Stomach smooth muscle (tissue), 2 donors: ENCODE measurements around the gene NPY.
"Not testable (repeated sequence)": the region's sequence is repeated elsewhere in the genome, so short reads cannot be mapped to it uniquely, and the experiment has no call there.

Source experiments
- H3K27ac ChIP-seq: one replicate; pipeline ENCODE4 v1.7.0; 2013; ENCODE audit warnings: mild to moderate bottlenecking, low read length, inconsistent platforms
- H3K27me3 ChIP-seq, 2 donors: one replicate each; pipeline ENCODE4 v1.7.0; 2013; ENCODE audit warnings: low read length in 2 of 2; ENCODE audit not compliant: insufficient read depth in 2 of 2, control insufficient read depth in 1 of 2
- H3K36me3 ChIP-seq, 2 donors: one replicate each; pipeline ENCODE4 v1.7.0; 2013; ENCODE audit warnings: low read length in 2 of 2; ENCODE audit not compliant: control insufficient read depth in 2 of 2, insufficient read depth in 2 of 2
- H3K4me1 ChIP-seq: one replicate; pipeline ENCODE4 v1.7.0; 2013; ENCODE audit warnings: low read length; ENCODE audit not compliant: control insufficient read depth, insufficient read depth
- H3K4me3 ChIP-seq, 2 donors: one replicate each; pipeline ENCODE4 v1.7.0; 2013; ENCODE audit warnings: low read length in 2 of 2
- H3K9ac ChIP-seq, 2 donors: one replicate each; pipeline ENCODE4 v1.7.0; 2013; ENCODE audit warnings: low read length in 2 of 2, mild to moderate bottlenecking in 1 of 2
- H3K9me3 ChIP-seq, 2 donors: one replicate each; pipeline ENCODE4 v1.7.0; 2013; ENCODE audit warnings: low read length in 2 of 2; ENCODE audit not compliant: control insufficient read depth in 2 of 2
- donor health status: healthy.
- donor health status: Pancreatic carcinoma.

The NPY gene

GRCh38 chr7:24283897-24284698 lies at the start of gene NPY:
TSS of gene NPY (plus strand) at chr7:24284190. CDS start at chr7:24285241, 1,051 bp downstream.
- no peak within 1 kb of the TSS for H3K4me3 ChIP-seq

GRCh38 chr7:24239260-24239659 lies 44.7 kb upstream of the NPY start:
- Histone ChIP-seq H3K4me3 (no peak overlapping the region), H3K27me3 (no peaks in the 10 kb centered on the region), H3K36me3 (no peaks in the 10 kb centered on the region), H3K9ac (no peak overlapping the region), H3K9me3 (no peaks in the 10 kb centered on the region), H3K27ac (no peak overlapping the region), H3K4me1 (no peaks in the 10 kb centered on the region)

More at GRCh38 chr7:24283897-24284698, at the start of gene NPY:
- Histone ChIP-seq H3K27ac (no peak within 1 kb of the TSS), H3K27me3 (peaks cover 18 to 20% of the 10 kb centered on the region in 2 donors), H3K36me3 (no peaks in the 10 kb centered on the region), H3K9me3 (peaks cover 0 to 5% of the 10 kb centered on the region in 2 donors), H3K9ac (no peak within 1 kb of the TSS), H3K4me1 (no peaks in the 10 kb centered on the region)

GRCh38 chr7:24241206-24241605 lies 42.8 kb upstream of the NPY start:
- no peaks in the 10 kb centered on the region for H3K27me3 ChIP-seq
- no peak overlapping the region for H3K9ac ChIP-seq
- H3K4me1 ChIP-seq, result no peaks in the 10 kb centered on the region
- H3K27ac ChIP-seq, result no peak overlapping the region
- no peaks in the 10 kb centered on the region for H3K9me3 ChIP-seq
- H3K4me3 ChIP-seq, result no peak overlapping the region
- H3K36me3 ChIP-seq, result no peaks in the 10 kb centered on the region

GRCh38 chr7:24244554-24244953 lies 39.4 kb upstream of the NPY start:
- H3K4me1 ChIP-seq, result no peaks in the 10 kb centered on the region
- H3K27ac ChIP-seq, result no peak overlapping the region
- H3K36me3 ChIP-seq, result no peaks in the 10 kb centered on the region
- H3K4me3 ChIP-seq, result no peak overlapping the region
- H3K9me3 ChIP-seq, result no peaks in the 10 kb centered on the region
- no peaks in the 10 kb centered on the region for H3K27me3 ChIP-seq
- H3K9ac ChIP-seq, result no peak overlapping the region

GRCh38 chr7:24245362-24245761 lies 38.6 kb upstream of the NPY start:
- no peaks in the 10 kb centered on the region for H3K27me3 ChIP-seq
- H3K4me1 ChIP-seq, result no peaks in the 10 kb centered on the region
- H3K9me3 ChIP-seq, result no peaks in the 10 kb centered on the region
- no peak overlapping the region for H3K4me3 ChIP-seq
- no peak overlapping the region for H3K9ac ChIP-seq
- H3K27ac ChIP-seq, result no peak overlapping the region
- H3K36me3 ChIP-seq, result no peaks in the 10 kb centered on the region

GRCh38 chr7:24249266-24249665 lies 34.7 kb upstream of the NPY start:
- Histone ChIP-seq H3K27ac (no peak overlapping the region), H3K27me3 (no peaks in the 10 kb centered on the region), H3K4me3 (no peak overlapping the region), H3K4me1 (no peaks in the 10 kb centered on the region), H3K9me3 (peaks cover 6 to 9% of the 10 kb centered on the region in 2 donors), H3K36me3 (no peaks in the 10 kb centered on the region), H3K9ac (no peak overlapping the region)

GRCh38 chr7:24251568-24251967 lies 32.4 kb upstream of the NPY start:
- H3K27me3 ChIP-seq, result no peaks in the 10 kb centered on the region
- no peaks in the 10 kb centered on the region for H3K36me3 ChIP-seq
- H3K4me1 ChIP-seq, result no peaks in the 10 kb centered on the region
- no peak overlapping the region for H3K4me3 ChIP-seq
- no peak overlapping the region for H3K9ac ChIP-seq
- H3K9me3 ChIP-seq, result peaks cover 6 to 9% of the 10 kb centered on the region in 2 donors
- no peak overlapping the region for H3K27ac ChIP-seq

- Histone ChIP-seq H3K9ac (no peak overlapping the region), H3K9me3 (peaks cover 6 to 12% of the 10 kb centered on the region in 2 donors), H3K4me3 (no peak overlapping the region), H3K4me1 (no peaks in the 10 kb centered on the region), H3K36me3 (no peaks in the 10 kb centered on the region), H3K27ac (no peak overlapping the region), H3K27me3 (no peaks in the 10 kb centered on the region)
These were observed 28.9 kb upstream of the NPY start for GRCh38 chr7:24255139-24255538.

GRCh38 chr7:24258324-24258723 lies 25.7 kb upstream of the NPY start:
- not testable (repeated sequence) for H3K4me3 ChIP-seq, H3K4me1 ChIP-seq, H3K36me3 ChIP-seq, H3K27me3 ChIP-seq, H3K9ac ChIP-seq, H3K27ac ChIP-seq, H3K9me3 ChIP-seq

GRCh38 chr7:24271938-24272337 lies 12.1 kb upstream of the NPY start:
- Histone ChIP-seq H3K4me1 (no peaks in the 10 kb centered on the region), H3K9ac (no peak overlapping the region), H3K4me3 (no peak overlapping the region), H3K27ac (no peak overlapping the region), H3K36me3 (no peaks in the 10 kb centered on the region), H3K27me3 (peaks cover 0 to 2% of the 10 kb centered on the region in 2 donors), H3K9me3 (no peaks in the 10 kb centered on the region)

- peaks cover 0 to 5% of the 10 kb centered on the region in 2 donors for H3K9me3 ChIP-seq
- H3K27ac ChIP-seq, result no peak overlapping the region
- no peak overlapping the region for H3K9ac ChIP-seq
- H3K36me3 ChIP-seq, result no peaks in the 10 kb centered on the region
- no peak overlapping the region for H3K4me3 ChIP-seq
- H3K27me3 ChIP-seq, result peaks cover 6 to 14% of the 10 kb centered on the region in 2 donors
- H3K4me1 ChIP-seq, result no peaks in the 10 kb centered on the region
These were observed 4.5 kb upstream of the NPY start for GRCh38 chr7:24279512-24279911.
